ENCODE measurements around the gene RASL10A.

The RASL10A gene

DNA sequence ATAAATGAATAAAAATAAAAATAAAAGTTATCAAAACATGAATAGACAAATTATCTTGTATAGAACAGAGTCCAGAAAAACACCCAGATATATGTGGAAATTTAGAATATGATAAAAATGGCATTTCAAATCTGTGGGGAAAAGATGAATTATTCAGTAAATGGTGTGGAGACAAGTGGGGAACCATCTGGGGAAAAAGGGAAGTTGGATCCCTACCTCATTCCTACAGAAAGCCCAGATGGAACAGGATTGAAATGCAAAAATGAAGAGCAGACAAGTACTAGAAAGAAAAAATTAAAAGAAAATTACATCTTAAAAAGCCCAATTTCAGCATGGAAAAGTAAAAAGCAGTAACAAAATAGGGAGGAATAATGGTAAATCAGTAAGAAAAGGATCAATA is 8.1 kb upstream of the RASL10A start:
- DNase-seq (ENCODE audit: low read depth in 2 of 2, low spot score in 1 of 2): no peak

DNA sequence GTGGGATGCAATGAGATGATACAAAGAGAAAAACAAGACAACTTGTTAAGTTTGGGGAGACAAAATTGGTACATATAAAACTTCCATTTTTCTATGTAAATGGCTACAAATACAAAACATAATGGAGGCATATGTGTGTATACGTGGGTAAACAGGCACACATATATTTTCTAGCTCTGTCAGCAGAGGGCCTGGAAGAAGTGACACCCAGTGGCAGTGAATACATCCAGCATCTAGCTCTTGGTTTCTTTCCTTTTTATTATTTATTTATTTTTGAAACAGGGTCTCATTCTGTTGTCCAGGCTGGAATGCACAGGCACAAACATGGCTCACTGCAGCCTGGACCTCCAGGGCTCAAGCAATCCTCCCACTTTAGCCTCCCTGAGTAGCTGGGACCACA is 5.0 kb upstream of the RASL10A start:
- no peak for DNase-seq (ENCODE audit: low read depth in 2 of 2, low spot score in 1 of 2)

DNA sequence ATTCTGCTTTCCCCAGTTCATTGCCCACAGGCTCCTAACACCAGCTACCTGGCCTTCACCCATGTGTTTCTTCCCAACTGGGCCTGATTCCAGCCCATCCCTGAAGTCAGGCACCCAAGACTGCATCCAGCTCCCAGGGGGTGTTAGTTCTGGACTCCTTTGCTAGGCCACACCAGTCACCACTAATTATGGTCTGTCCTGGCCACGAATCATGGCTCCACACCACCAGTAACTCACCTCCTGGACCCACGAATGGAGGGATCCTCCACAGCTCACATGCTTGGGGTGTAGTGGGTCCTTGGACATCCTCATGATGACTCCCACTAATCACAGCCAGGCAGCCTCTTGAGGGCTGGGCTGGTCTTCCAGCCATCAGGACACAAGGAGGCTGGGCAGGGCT is 3.6 kb upstream of the RASL10A start:
- DNase-seq (ENCODE audit: low read depth in 2 of 2, low spot score in 1 of 2): no peak

DNA sequence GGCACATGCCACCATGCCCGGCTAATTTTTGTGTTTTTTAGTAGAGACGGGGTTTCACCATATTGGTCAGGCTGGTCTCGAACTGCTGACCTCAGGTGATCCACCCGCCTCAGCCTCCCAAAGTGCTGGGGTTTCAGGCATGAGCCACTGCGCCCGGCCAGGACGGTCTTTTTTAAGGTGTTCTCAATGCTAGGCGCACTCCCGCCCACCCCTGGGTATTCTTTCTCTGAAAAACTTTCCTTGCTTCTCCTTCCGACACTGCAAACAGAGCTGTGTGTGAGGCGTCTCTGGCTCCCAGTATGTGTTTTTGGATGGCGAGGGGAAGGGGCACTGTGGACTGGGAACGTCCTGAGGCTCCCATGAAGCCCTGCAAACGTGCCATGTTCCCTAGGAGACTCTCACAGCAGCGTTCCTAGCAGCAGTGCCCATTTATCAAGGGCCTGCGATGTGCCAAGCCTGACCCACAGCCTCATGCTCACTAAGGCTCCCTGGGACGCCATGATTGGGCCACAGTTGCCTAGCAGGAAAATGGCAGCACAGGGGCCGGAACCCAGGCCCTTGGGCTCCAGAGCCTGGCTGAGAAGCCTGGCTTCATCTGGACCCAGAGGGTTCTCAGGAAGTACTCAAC is 2.4 kb upstream of the RASL10A start:
- DNase-seq (ENCODE audit: low read depth in 2 of 2, low spot score in 1 of 2): no peak

DNA sequence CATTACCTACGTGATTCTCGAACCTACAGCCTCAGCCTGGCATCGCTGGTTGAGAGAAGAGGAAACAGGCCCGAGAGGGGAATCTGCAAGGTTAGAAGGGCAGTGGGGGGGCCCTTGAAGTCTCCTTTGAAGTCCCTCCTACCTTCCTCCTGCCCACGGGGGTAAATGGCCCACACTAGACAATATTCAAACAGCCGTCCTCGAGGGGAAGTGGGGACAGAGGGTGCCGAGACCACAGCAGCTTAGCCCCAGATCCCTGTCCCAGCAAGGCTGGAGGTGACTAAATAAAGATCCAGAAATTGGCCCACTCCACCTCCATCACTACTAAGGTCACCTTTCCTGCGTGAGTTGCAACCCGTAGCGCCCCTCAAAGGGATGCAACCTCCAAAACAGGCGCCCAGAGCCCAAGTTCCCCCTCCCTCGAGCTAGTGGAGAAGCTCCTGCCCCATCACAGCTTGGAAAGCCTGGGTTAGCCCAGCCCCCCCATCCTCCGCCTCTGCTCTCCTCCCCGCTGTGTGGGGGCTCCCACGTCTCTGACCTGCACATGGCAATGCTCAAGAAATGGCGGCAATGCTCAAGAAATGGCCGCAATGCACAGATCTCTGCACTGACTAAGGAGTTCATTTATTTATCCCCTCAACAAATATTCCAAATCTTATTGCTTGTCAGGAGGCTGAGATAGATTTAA is 788 bp upstream of the RASL10A start:
- DNase-seq (ENCODE audit: low read depth in 2 of 2, low spot score in 1 of 2): no peak

DNA sequence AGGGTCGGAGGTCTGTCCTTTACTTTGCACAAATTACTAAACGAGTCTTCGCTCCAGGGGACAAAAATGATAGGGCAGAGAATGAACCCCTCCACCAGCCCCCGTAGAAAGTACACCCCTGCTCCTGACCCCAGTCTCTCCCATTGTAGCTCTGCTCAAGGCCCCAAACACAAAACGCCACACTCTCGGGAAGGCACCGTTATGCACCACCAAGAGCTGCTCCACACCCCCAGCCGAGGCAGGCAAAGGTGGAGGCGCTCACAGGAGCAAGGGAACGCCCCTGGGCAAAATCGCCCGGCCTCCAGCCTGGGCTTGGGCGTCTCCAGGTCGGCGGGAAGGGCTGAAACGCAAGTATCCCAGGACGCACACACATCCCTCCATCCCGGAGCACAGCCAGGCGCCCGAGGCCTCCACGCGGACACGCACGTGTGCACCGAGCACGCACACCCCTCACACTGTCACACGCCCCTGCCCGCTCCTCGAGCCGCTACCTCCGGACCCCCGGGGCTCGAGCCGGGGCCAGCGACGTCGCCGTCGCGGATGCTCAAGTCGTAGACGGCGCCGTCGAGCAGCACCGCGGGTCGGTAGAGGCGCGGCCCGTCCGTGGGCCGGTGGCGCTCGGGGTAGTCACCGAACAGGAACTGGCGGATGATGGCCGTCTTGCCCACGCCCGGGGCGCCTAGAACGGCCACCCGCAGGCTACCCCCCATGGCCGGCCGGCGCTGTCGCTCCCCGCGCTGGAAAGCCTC is 786 bp downstream of the RASL10A start:
- no peak for DNase-seq (ENCODE audit: low read depth in 2 of 2, low spot score in 1 of 2)

DNA sequence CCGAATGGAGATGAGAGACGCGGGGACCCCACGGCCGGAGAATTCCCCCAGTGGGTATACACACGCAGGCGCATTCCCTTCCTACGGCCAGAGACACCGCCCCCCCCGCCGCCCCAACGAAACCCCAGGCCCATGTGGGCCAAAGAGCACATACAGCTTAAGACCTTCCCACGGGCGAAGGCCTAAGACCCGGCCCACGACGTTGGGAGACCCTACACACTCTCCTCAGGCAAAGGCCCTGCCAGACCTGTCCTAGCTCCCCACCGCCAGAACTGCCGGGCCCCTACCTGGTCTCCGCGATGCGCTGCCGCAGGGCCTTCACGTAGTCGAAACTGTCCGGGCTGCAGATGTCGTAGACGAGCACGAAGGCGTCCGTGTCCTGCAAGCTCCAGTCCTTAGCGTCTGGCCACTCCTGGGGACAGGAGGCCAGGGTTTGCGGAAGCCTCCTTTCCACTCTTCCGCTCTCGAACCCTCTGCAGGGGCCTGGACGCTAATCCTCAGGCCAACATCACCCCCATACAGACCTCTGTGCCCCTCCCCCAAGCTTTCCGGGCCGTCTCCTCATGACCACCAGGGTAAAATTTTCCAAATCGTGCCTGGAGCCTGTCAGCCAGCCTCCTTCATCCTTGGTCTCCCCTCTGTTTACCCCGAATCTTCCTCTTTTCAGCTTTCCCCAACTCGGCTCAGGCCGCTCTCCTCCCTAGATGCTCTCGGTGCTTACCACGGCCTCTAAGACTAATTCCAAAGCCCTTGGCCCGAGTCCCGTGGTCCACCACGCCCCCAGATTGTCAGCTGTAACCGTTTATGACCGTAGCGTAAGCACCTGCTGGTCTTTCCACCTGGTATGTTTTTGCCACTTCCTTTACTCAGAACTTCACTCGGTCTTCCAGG is 1.7 kb downstream of the RASL10A start:
- DNase-seq (ENCODE audit: low read depth in 2 of 2, low spot score in 1 of 2): no peak

DNA sequence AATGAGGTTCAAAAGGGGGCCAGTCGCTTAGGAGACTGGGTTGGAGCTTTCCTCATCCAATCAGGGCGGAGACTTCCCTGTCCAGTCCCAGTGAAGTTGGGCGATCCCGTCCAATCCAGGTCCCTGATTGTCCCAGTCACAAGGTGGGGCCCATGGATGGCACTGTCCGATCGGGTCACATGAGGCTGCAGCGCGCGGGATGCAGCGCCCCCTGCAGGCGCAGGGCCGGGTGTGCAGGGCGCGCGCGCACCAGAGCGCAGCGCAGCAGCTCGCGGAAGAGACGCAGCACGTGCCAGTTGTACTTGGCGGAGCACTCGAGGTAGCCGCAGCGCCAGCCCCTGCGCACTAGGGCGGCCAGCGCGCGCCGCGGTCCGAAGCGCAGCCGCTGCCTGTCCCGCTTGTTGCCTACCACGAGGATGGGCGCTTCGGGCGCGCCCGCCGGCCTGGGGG is 2.3 kb downstream of the RASL10A start:
- no peak for DNase-seq (ENCODE audit: low read depth in 2 of 2, low spot score in 1 of 2)

DNA sequence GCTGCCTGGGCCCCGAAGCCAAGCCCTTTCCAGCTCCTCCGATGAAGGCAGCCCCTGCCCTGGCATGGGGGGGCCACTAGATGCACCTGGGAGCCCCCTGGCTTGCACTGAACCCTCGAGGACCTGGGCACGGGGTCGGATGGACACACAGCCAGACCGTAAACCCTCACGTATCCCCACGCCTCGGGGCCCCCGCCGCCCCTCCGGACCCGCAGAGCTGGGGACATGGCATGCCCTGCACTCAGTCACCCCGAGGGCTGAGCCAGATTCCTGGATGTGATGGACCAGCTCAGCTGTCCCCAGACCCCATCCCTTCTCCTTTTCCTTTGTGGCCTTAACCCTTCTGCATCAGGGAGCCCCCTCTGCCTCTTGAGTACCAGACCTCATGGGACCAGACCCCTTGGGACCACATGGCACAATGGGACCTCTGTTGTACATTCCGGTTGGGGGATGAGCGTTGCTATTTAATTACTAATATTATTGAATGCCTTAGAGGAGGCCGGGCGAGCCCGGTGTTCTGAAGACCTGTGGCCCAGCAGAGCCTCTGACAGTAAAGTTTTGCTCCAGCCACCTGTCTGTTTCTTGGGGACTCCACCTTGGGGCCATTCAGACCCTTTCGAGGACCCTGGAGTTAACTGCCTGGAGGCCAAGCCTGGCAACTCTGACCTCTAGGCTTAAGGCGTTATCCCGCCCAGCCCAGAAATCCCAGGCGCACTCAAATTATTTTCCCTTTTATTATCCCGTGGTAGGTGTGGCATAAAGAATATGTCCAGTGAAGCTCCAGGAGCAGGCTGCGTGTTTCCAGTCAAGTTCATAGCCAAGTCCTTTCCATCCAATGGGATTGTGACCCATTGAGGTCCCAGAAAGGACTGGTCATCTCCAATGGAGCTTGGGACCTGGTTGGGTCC is 3.0 kb downstream of the RASL10A start:
- DNase-seq (ENCODE audit: low read depth in 2 of 2, low spot score in 1 of 2): no peak

DNA sequence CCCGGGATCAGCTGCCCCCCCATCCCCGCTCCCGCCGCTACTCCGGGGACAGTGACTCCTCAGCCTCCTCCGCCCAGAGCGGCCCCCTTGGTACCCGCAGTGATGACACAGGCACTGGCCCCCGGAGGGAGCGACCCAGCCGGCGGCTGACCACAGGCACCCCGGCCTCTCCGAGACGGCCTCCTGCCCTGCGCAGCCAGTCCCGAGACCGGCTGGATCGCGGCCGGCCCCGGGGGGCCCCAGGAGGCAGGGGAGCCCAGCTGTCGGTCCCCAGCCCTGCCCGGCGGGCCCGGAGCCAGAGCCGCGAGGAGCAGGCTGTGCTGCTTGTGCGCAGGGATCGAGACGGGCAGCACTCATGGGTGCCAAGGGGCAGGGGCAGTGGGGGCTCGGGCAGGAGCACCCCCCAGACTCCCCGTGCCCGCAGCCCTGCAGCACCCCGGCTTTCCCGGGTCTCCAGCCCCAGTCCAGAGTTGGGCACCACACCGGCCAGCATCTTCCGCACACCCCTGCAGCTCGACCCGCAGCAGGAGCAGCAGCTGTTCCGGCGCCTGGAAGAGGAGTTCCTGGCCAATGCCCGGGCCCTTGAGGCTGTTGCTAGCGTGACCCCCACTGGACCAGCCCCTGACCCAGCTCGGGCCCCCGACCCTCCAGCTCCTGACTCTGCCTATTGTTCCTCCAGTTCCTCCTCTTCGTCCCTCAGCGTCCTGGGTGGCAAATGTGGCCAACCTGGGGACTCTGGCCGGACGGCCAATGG is 3.9 kb downstream of the RASL10A start:
- no peak for DNase-seq (ENCODE audit: low read depth in 2 of 2, low spot score in 1 of 2)

DNA sequence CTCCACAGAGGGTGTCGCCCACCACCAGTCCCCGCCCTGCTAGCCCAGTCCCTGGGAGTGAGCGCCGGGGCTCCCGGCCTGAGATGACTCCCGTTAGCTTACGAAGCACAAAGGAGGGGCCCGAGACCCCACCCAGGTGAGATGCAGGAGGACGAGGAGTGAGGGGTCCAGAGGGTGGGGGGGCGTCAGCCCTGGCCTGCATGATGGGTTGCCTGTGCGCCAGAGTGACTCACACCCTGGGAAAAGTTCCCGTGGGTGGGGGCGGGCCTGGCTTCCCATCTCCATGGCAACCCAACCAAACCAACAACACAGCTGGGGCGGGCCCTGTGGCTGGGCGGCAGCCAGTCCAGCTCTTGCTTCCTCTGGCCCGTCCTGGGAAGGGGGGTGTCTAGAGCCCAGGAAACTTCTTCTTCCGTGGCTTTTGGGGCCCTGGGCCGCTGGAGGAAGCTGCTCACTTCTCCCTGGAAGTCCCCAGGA is 4.6 kb downstream of the RASL10A start:
- DNase-seq (ENCODE audit: low read depth in 2 of 2, low spot score in 1 of 2): peak in 1 of 2 donors; percentile 22

DNA sequence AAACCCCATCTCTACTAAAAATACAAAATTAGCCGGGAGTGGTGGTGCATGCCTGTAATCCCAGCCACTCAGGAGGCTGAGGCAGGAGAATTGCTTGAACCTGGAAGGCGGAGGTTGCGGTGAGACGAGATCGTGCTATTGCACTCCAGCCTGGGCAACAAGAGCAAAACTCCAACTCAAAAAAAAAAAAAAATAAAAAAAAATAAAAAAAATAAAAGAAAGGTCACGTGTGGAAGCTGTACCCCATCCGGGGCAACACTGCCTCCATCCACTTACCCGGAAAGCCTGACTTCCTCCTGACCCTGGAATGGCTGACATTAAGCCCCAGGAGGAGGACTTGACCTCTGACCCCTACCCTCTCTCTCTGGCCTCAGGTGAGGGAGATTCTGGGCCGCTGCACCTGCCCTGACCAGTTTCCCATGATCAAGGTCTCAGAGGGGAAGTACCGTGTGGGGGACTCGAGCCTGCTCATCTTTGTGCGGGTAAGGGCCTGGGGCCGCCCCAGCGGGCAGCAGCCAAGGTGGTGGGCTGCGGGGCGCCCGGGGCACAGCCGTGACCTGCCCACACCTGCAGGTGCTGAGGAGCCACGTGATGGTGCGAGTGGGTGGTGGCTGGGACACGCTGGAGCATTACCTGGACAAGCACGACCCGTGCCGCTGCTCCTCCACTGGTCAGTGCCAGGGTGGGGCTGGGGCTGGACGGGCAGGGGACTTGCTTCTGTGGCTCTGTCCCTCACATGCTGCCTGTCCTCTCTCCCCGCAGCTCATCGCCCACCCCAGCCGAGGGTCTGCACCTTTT is 5.2 kb downstream of the RASL10A start:
- no peak for DNase-seq (ENCODE audit: low read depth in 2 of 2, low spot score in 1 of 2)

DNA sequence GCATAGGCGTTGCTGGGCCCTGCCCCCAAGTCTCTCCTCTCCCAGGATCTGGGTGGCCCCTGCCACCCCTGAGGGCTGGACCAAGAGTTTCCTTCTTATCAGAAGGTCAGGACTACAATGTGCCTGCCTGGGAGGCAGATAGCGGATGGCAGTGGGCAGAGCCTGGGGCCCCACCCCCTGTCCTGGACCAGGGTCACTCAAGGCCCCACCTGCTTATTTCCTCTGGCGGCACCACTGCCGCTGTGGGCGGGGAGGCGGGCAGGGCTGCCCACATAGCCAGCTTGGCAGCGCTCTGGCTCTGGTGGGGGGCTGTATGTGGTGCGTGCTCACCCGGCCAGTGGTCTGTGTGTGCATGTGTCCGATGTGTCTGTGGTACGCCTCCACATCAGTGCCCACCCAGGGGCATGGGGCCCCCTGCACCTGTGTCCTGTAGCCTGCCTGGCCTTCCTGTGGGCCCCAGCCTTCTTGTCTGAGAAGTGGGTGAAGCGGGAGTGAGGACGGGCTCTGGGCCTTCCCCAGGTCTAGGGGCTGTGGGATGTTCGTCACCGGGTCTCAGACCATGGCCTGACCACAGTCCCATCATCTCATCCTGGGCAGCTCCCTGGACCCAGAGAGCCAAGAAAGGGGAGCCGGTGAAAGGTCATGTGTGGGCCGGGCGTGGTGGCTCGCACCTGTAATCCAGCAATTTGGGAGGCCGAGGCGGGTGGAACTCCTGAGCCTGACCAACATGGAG is 6.0 kb downstream of the RASL10A start:
- no peak for DNase-seq (ENCODE audit: low read depth in 2 of 2, low spot score in 1 of 2)

DNA sequence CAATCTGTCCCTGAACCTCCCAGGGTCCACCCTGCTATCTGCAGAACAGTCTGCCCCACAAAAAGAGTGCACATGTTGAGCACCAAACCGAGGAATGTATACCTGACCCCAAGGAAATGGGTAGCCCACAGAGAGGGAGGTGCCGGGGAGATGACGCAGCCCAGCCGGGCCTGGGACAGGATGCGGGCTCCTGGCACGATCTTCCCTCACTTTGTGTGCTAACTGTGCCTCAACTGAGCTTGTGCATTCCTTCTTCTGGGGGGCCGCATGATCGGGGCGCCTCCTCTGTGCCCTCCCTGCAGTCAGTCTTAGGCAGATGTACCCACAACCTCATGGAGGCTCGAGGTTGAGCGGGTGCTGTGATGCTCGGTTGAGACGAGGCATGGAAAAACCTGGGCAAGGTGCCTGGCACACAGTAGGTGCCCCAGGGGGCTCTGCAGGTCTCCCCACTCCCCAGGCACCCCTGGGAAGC is 6.7 kb downstream of the RASL10A start:
- no peak for DNase-seq (ENCODE audit: low read depth in 2 of 2, low spot score in 1 of 2)

DNA sequence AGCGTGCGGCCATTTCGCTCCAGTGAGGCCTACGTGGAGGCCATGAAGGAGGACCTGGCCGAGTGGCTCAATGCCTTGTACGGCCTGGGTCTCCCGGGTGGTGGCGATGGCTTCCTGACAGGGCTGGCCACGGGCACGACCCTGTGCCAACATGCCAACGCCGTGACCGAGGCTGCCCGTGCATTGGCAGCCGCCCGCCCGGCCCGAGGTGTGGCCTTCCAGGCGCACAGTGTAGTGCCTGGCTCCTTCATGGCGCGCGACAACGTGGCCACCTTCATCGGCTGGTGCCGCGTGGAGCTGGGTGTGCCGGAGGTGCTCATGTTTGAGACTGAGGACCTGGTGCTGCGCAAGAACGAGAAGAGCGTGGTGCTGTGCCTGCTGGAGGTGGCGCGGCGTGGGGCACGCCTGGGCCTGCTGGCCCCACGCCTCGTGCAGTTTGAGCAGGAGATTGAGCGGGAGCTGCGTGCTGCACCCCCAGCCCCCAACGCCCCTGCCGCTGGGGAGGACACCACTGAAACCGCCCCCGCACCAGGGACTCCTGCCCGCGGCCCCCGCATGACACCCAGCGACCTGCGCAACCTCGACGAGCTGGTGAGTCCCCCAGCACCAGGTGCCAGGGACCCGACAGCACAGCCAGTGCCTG is 7.2 kb downstream of the RASL10A start:
- DNase-seq (ENCODE audit: low read depth in 2 of 2, low spot score in 1 of 2): no peak

DNA sequence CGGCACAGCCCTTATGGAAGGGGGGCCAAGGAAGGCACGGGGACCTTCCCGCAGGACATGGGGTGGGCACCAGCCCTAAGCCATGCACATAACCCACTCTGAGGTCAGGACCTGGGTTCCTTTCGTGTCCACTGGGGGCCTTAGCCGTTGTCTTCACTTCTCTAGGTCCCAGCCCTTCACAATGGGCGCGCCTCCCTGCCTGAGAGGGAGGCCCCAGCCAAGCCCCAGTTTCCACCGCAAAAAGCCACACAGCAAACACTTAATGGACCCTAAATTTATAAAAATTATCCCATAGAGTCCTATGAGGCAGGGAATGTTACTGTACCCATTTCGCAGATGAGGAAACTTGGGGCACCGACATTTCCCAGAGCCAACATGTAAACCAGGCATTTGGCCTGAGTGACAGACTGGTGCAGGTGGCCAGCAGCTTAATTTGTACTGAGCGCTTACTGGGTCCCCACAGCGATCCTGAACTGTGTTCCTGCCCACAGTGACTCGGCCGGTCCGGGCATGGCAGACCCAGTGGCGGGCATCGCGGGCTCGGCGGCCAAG is 7.8 kb downstream of the RASL10A start:
- no peak for DNase-seq (ENCODE audit: low read depth in 2 of 2, low spot score in 1 of 2)
